HG02943 (cell line): ENCODE data around the gene NDFIP2.
"Not testable (repeated sequence)": the region's sequence is repeated elsewhere in the genome, so short reads cannot be mapped to it uniquely, and the experiment has no call there.

Source experiments
- ATAC-seq: cut with Tn5 transposase; IDR thresholded peaks from one replicate; pipeline ENCODE4 v1.9.1; 2021; ENCODE audit warnings: mild to moderate bottlenecking, low read depth, moderate library complexity; ENCODE audit not compliant: unreplicated experiment

The NDFIP2 gene

GRCh38 chr13:79585033-79585432 is 104.1 kb downstream of the NDFIP2 start:
- ATAC-seq, result no peak

GRCh38 chr13:79589603-79590393 is 108.8 kb downstream of the NDFIP2 start:
- ATAC-seq, result no peak

GRCh38 chr13:79590394-79590676 is 109.4 kb downstream of the NDFIP2 start:
- no peak for ATAC-seq

- no peak for ATAC-seq
Observed at GRCh38 chr13:79591493-79591892, 110.5 kb downstream of the NDFIP2 start.

- ATAC-seq, result no peak
Observed at GRCh38 chr13:79593121-79593520, 112.2 kb downstream of the NDFIP2 start.

- no peak for ATAC-seq
Observed at GRCh38 chr13:79593641-79594275, 112.8 kb downstream of the NDFIP2 start.

GRCh38 chr13:79600146-79600545 is 119.2 kb downstream of the NDFIP2 start:
- ATAC-seq, result not testable (repeated sequence)

GRCh38 chr13:79602936-79603335 is 122.0 kb downstream of the NDFIP2 start:
- no peak for ATAC-seq

- ATAC-seq, result no peak
Observed at GRCh38 chr13:79604752-79605151, 123.8 kb downstream of the NDFIP2 start.
